HEK293T (cell line): ENCODE results near the gene RARG.

ENCODE experiments used
- CTCF ChIA-PET: fragments of 350-600 bp; formaldehyde crosslinking; extraction: SDS; loops from one replicate; lab custom pipeline; 2021; ENCODE audit warnings: antibody characterized with exemption, inconsistent platforms; lab: Yijun Ruan, JAX
- POLR2A ChIA-PET: fragments of 350-600 bp; formaldehyde crosslinking; extraction: SDS; loops from one replicate; lab custom pipeline; 2020; ENCODE audit warnings: antibody characterized with exemption, inconsistent platforms; lab: Yijun Ruan, JAX
- DNase-seq: peaks from one replicate; pipeline ENCODE4 v3.0.0; 2012; ENCODE audit warnings: mixed read lengths; ENCODE audit errors: extremely low spot score
- ARNT ChIP-seq: fragments of 450-650 bp; IDR thresholded peaks from 2 replicates; pipeline ENCODE4 v1.6.1; 2017; ENCODE audit warnings: mild to moderate bottlenecking
- BHLHE40 ChIP-seq: fragments of 450-650 bp; IDR thresholded peaks from 2 replicates; pipeline ENCODE4 v1.6.1; 2016; ENCODE audit warnings: mild to moderate bottlenecking, moderate library complexity, borderline replicate concordance
- CTBP1 ChIP-seq: fragments of 450-650 bp; IDR thresholded peaks from 2 replicates; pipeline ENCODE4 v1.6.1; 2016; ENCODE audit warnings: borderline replicate concordance
- ELF4 ChIP-seq: fragments of 450-650 bp; IDR thresholded peaks from 2 replicates; pipeline ENCODE4 v1.6.1; 2017; ENCODE audit warnings: antibody characterized with exemption
- FOXA1 ChIP-seq: fragments of 450-650 bp; IDR thresholded peaks from 2 replicates; pipeline ENCODE4 v1.6.1; 2016; ENCODE audit warnings: mild to moderate bottlenecking
- FOXK2 ChIP-seq: fragments of 450-650 bp; IDR thresholded peaks from 2 replicates; pipeline ENCODE4 v1.6.1; 2016; ENCODE audit warnings: mild to moderate bottlenecking
- FOXM1 ChIP-seq: fragments of 450-650 bp; IDR thresholded peaks from 2 replicates; pipeline ENCODE4 v1.6.1; 2017; ENCODE audit warnings: mild to moderate bottlenecking, borderline replicate concordance
- HDGF ChIP-seq: fragments of 450-650 bp; IDR thresholded peaks from 2 replicates; pipeline ENCODE4 v1.6.1; 2017; ENCODE audit warnings: antibody characterized with exemption, borderline replicate concordance
- L3MBTL2 ChIP-seq: fragments of 450-650 bp; conservative IDR thresholded peaks from 2 replicates; pipeline ENCODE4 v1.6.1; 2016; ENCODE audit warnings: mild to moderate bottlenecking
- LEF1 ChIP-seq: fragments of 450-650 bp; IDR thresholded peaks from 2 replicates; pipeline ENCODE4 v1.6.1; 2017; ENCODE audit warnings: mild to moderate bottlenecking, borderline replicate concordance
- NFRKB ChIP-seq: fragments of 450-650 bp; IDR thresholded peaks from 2 replicates; pipeline ENCODE4 v1.6.1; 2016; ENCODE audit warnings: mild to moderate bottlenecking, moderate library complexity
- PKNOX1 ChIP-seq: fragments of 450-650 bp; IDR thresholded peaks from 2 replicates; pipeline ENCODE4 v1.6.1; 2016
- SP1 ChIP-seq: fragments of 450-650 bp; IDR thresholded peaks from 2 replicates; pipeline ENCODE4 v1.6.1; 2017
- SUZ12 ChIP-seq: fragments of 450-650 bp; IDR thresholded peaks from 2 replicates; pipeline ENCODE4 v1.6.1; 2016; ENCODE audit warnings: mild to moderate bottlenecking
- TARDBP ChIP-seq: fragments of 450-650 bp; IDR thresholded peaks from 2 replicates; pipeline ENCODE4 v1.6.1; 2016
- ZNF384 ChIP-seq: fragments of 450-650 bp; IDR thresholded peaks from 2 replicates; pipeline ENCODE4 v1.6.1; 2016

The RARG gene

GRCh38 chr12:53223389-53224060 lies 8.5 kb downstream of the RARG start:
- CTCF ChIA-PET, result interaction anchor here (0.6 kb wide), 1 partner anchor 44 kb away, joined by 5 read pairs; the partner anchor contains the start of gene ESPL1
- TF ChIP-seq HDGF (no peak), FOXM1 (no peak), NFRKB (no peak), LEF1 (no peak), TARDBP (no peak), FOXA1 (no peak), ELF4 (no peak), BHLHE40 (no peak), PKNOX1 (no peak), ARNT (no peak), FOXK2 (no peak), SUZ12 (no peak), L3MBTL2 (no peak), SP1 (no peak)
- POLR2A ChIA-PET, result interaction anchor here (1.1 kb wide), 1 partner anchor 44 kb away, joined by 4 read pairs; the partner anchor contains the start of gene ESPL1
- DNase-seq, result no peak

GRCh38 chr12:53222806-53223261 lies 9.2 kb downstream of the RARG start:
- TF ChIP-seq SUZ12 (no peak), L3MBTL2 (no peak), FOXM1 (no peak), PKNOX1 (no peak), NFRKB (no peak), ELF4 (no peak), HDGF (no peak)
- CTCF ChIA-PET, result no interaction called here
- POLR2A ChIA-PET, result interaction anchor here (1.1 kb wide), 1 partner anchor 45 kb away, joined by 4 read pairs; the partner anchor contains the start of gene ESPL1
- no peak for DNase-seq

GRCh38 chr12:53222170-53222721 lies 9.8 kb downstream of the RARG start:
- POLR2A ChIA-PET, result no interaction called here
- DNase-seq, result no peak
- CTCF ChIA-PET, result no interaction called here
- no peak for TF ChIP-seq FOXM1
- TF ChIP-seq L3MBTL2, result no peak
- no peak for TF ChIP-seq BHLHE40
- TF ChIP-seq TARDBP, result no peak
- TF ChIP-seq ARNT, result no peak
- TF ChIP-seq FOXK2, result no peak

GRCh38 chr12:53221203-53222080 lies 10.6 kb downstream of the RARG start:
- CTCF ChIA-PET, result interaction anchor here (0.8 kb wide), 1 partner anchor 167 kb away, joined by 5 read pairs; no protein-coding TSS in a partner anchor

GRCh38 chr12:53220694-53221202 lies 11.3 kb downstream of the RARG start:
- POLR2A ChIA-PET, result interaction anchor here (0.9 to 2.7 kb wide), 10 partner anchors 10 to 280 kb away, joined by 3 to 13 read pairs (median 4); partner anchors contain the start of genes ESPL1, PFDN5 and TARBP2
- peak; percentile 87 for DNase-seq

More at GRCh38 chr12:53221203-53222080, 10.6 kb downstream of the RARG start:
- POLR2A ChIA-PET, result interaction anchor here (1.0 to 2.7 kb wide), 5 partner anchors 9 to 279 kb away, joined by 3 to 7 read pairs (median 3); partner anchors contain the start of genes ESPL1 and TARBP2
- TF ChIP-seq FOXM1 (no peak), TARDBP (no peak), SP1 (no peak), BHLHE40 (no peak), PKNOX1 (no peak), ELF4 (no peak), NFRKB (no peak), FOXK2 (no peak)
- DNase-seq, result peak; percentile 75

More at GRCh38 chr12:53220694-53221202, 11.3 kb downstream of the RARG start:
- CTCF ChIA-PET, result interaction anchor here (0.6 to 1.3 kb wide), 5 partner anchors 47 to 256 kb away, joined by 3 to 5 read pairs (median 3); partner anchors contain the start of genes AAAS and ESPL1
- TF ChIP-seq ELF4, result no peak
- no peak for TF ChIP-seq HDGF
- no peak for TF ChIP-seq LEF1
- TF ChIP-seq ZNF384, result no peak
- TF ChIP-seq FOXM1, result no peak
- no peak for TF ChIP-seq CTBP1
- TF ChIP-seq FOXA1, result no peak
- TF ChIP-seq ARNT, result no peak
- no peak for TF ChIP-seq L3MBTL2
- TF ChIP-seq TARDBP, result no peak
- no peak for TF ChIP-seq PKNOX1
- TF ChIP-seq SUZ12, result no peak
- TF ChIP-seq BHLHE40, result no peak
- TF ChIP-seq NFRKB, result no peak
- no peak for TF ChIP-seq SP1
- TF ChIP-seq FOXK2, result no peak
